Aorta (tissue), 5 donors: ENCODE measurements around the gene PTPRH. TPM values are rescaled to one million over a fixed set of nuclear protein-coding genes. Genes with fewer than 3 reads are reported as not detected.
A peak's percentile ranks its signal among the peaks of the same experiment; 100 is the strongest.
"Not testable (repeated sequence)": the region's sequence is repeated elsewhere in the genome, so short reads cannot be mapped to it uniquely, and the experiment has no call there.

Experiments
- ATAC-seq: fragments of 200-7000 bp; cut with Tn5 transposase; one replicate; pipeline ENCODE4 v1.9.1; 2022; ENCODE audit warnings: moderate library complexity; ENCODE audit not compliant: low FRiP score
- DNase-seq, 2 donors: peaks; one replicate each; pipeline ENCODE4 v3.0.0-alpha.2; 2020
- H3K27ac ChIP-seq, 2 donors: one replicate each; pipeline ENCODE4 v1.5.1; 2013; ENCODE audit warnings: low read length in 2 of 2, mild to moderate bottlenecking in 2 of 2, moderate library complexity in 2 of 2, control low read depth in 1 of 2, inconsistent platforms in 1 of 2, low read depth in 1 of 2
- H3K27me3 ChIP-seq, 2 donors: one replicate each; pipeline ENCODE4 v1.6.1; 2013; ENCODE audit warnings: control low read depth in 1 of 2, low read length in 1 of 2, mild to moderate bottlenecking in 1 of 2, moderate library complexity in 1 of 2; ENCODE audit not compliant: insufficient read depth in 2 of 2, control insufficient read depth in 1 of 2
- H3K36me3 ChIP-seq, 2 donors: one replicate each; pipeline ENCODE4 v1.6.1; 2013; ENCODE audit warnings: control low read depth in 1 of 2, low read length in 1 of 2, mild to moderate bottlenecking in 1 of 2; ENCODE audit not compliant: insufficient read depth in 2 of 2, control insufficient read depth in 1 of 2
- H3K4me1 ChIP-seq, 2 donors: one replicate each; pipeline ENCODE4 v1.6.1; 2013; ENCODE audit warnings: low read length in 2 of 2, control low read depth in 1 of 2, mild to moderate bottlenecking in 1 of 2, moderate library complexity in 1 of 2; ENCODE audit not compliant: insufficient read depth in 2 of 2, control insufficient read depth in 1 of 2
- H3K4me3 ChIP-seq, 2 donors: one replicate each; pipeline ENCODE4 v1.5.1; 2013; ENCODE audit warnings: low read length in 2 of 2, control low read depth in 1 of 2, mild to moderate bottlenecking in 1 of 2
- H3K9me3 ChIP-seq: one replicate; pipeline ENCODE4 v1.6.1; 2013; ENCODE audit warnings: mild to moderate bottlenecking, low read length; ENCODE audit not compliant: control insufficient read depth
- WGBS, 2 donors: extraction: QIAGEN DNeasy Blood & Tissue Kit; methylation state at CpG; one replicate each; pipeline ENCODE4 v1.1.7; 2013; 5-methylcytosine and 5-hydroxymethylcytosine counted together
- intact Hi-C, 2 donors: fragments of 100-400 bp; cut with DNase I; formaldehyde crosslinking; loops; one replicate each; pipeline versions ENCODE4 v1.14.2 to v1.15.0; 2022
- polyA plus RNA-seq, 2 donors: library from polyadenylated mRNA; stranded (reverse); fragments of 200-250 nt; gene quantifications; one replicate each; pipeline ENCODE4 v1.2.3, GENCODE V29; 2013
- total RNA-seq, 2 donors: library from RNA; stranded (reverse); fragmentation: NEBNext Ultra II Directional; extraction: Animal tissue kit (Norgen Biotek cat#: 25700); gene quantifications; one replicate each; pipeline ENCODE4 v1.2.1, GENCODE V29; 2021
- donor health status: healthy with polysubstance abuse.
- donor health status: Bipolar disorder and iron deficiency.
- donor health status: DM: no; HTN: no; CAD: no.
- donor health status: DM: no; HTN: no; CAD: no.
- donor health status: DM: yes; HTN: yes; CAD: no.

Gene PTPRH
- total and polyA plus RNA-seq, 4 donors: 0.03 to 7.5 (median 1.1) TPM

DNA sequence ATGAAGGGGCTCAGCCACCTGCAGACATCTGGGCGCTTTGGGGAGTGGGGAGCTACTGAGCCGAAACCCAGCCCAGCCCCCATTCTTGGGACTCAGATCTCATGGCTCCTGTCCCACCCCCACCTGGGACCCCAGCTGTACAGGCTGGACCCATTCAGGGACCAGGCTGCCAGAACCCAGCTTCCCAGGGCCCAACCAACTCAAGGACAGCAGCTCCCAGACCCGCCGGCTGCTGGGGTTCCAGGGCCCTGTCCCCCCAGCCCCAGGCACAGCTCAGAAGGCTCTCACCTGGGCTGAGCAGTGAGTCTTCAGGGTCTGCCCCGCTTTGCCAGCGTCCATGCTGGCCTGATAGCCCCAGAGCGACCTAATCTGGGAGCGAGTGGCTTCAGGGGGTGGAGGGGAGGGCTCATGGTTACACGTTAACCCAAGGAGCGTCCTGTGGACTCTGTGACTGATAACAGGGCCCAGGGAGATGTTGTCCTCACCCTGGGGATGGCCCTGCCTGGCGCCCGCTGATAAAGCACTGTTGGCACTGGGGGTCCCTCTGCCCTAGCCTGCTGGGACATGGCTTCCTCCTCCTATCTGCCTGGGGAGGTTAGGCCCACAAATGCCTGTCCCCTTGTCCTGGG, 19.2 kb upstream of the PTPRH start, which contains the start of gene TMEM86B:
Gene TMEM86B, minus strand, starts transcription at position 361 of the 629 bp plus-strand sequence. Its CDS starts 22 bp downstream, at position 339.
- Histone ChIP-seq H3K9me3 (no peaks in the 10 kb centered on the region), H3K4me1 (no peaks in the 10 kb centered on the region), H3K27ac (no peak within 1 kb of the TSS), H3K27me3 (no peaks in the 10 kb centered on the region), H3K36me3 (peaks cover 0 to 4% of the 10 kb centered on the region in 2 donors), H3K4me3 (no peak within 1 kb of the TSS)
- DNase-seq: no peak
- WGBS, 2 donors: 87% methylated on average over 12 of the region's 12 CpGs
- intact Hi-C loops: no loop called here
- ATAC-seq: no peak

DNA sequence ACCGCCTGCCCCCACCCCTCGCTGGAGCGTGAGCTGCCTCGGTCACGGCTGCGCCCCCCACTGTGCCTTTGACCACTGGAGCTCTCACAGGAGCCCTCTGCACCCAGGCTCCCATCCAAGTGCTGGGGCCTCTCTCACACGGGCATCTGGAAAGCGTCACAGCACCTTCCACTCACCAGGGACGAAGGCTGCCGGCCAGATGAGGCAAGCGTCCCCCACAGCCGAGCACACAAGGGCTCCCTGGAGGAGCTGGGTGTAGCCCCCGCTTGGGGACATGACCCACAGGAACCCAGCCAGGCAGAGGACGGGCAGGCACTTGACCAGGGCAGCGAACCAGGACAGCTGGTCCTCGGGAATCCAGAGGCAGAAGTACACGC, 18.7 kb upstream of the PTPRH start:
- H3K27me3 ChIP-seq: no peaks in the 10 kb centered on the region
- 55 to 67% methylated on average over 16 to 17 of the region's 17 CpGs for WGBS, 2 donors
- no peak for ATAC-seq
- H3K9me3 ChIP-seq: no peaks in the 10 kb centered on the region
- intact Hi-C loops: no loop called here
- no peak for DNase-seq
- H3K4me3 ChIP-seq: no peak overlapping the region
- peaks cover 0 to 4% of the 10 kb centered on the region in 2 donors for H3K36me3 ChIP-seq
- no peak overlapping the region for H3K27ac ChIP-seq
- no peaks in the 10 kb centered on the region for H3K4me1 ChIP-seq

DNA sequence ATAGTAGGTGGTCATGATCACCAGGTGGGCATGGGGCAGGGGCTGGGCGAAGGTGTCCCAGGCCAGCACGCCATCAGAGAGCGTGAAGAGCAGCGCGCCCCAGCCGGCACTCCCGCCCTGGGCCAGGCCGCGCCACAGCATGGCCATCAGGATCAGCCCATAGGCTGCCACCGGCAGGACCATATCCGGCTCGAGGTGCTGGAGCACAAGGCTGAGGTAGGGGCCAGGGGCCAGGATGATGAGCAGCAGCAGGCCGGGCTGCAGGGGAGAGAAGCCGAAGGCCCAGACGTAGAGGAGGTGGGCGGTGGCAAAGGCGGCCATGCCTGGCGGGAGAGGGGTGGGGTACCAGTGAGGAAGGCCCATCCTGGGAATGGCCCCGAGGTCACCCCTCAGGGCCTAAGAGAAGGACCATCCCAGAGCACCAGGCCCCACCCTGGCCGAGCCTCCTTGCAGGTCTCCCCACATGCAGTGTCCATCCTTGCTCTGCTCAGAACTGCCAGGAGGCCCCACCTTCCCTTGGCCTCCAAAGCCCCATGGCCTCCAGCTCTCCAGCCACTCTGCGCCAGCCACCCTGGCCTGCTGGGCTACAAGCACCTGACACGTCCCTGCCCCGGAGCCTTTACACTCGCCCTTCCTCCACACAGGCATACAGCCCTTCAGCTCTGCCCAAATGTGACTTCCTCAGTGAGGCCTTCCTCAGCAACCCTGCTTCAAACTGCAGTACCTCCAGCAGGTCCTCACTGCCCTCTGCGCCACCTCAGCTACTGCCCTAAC, 18.1 kb upstream of the PTPRH start:
- no peak overlapping the region for H3K27ac ChIP-seq
- ATAC-seq: peak; percentile 11
- WGBS, 2 donors: 86 to 90% methylated on average over 24 to 25 of the region's 25 CpGs

DNA sequence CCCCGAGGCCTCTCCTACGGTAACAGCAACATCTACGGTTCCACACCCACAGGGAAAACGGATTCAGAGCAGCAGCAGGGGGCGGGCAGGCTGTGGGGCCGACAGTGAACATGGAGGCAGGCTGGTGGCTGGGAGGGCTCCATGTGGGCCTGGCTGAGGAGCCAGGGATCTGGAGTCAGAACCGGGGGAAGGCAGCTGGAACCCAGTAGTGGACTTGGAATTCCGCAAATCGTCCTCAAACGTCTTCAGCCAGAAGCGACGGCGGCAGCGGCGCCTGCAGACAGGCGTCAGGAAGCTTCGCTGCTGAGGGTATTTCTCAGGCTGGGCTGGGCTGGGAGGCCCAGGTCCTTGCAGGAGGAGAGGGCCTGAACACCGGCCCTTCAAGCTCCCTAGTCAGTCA, 17.5 kb upstream of the PTPRH start:
- Histone ChIP-seq H3K4me1 (no peaks in the 10 kb centered on the region), H3K4me3 (no peak overlapping the region), H3K36me3 (peaks cover 0 to 2% of the 10 kb centered on the region in 2 donors), H3K9me3 (no peaks in the 10 kb centered on the region), H3K27me3 (no peaks in the 10 kb centered on the region), H3K27ac (no peak overlapping the region)
- ATAC-seq (no peak), DNase-seq (peak in 1 of 2 donors; percentile 25)
- WGBS, 2 donors: 79 to 83% methylated on average over 18 of the region's 18 CpGs
- intact Hi-C loops: no loop called here

More for the DNA sequence above, 18.1 kb upstream of the PTPRH start:
- Histone ChIP-seq H3K4me1 (no peaks in the 10 kb centered on the region), H3K27me3 (no peaks in the 10 kb centered on the region), H3K36me3 (peaks cover 0 to 4% of the 10 kb centered on the region in 2 donors), H3K4me3 (no peak overlapping the region), H3K9me3 (no peaks in the 10 kb centered on the region)
- peak in 1 of 2 donors; percentile 41 for DNase-seq
- intact Hi-C loops: no loop called here

DNA sequence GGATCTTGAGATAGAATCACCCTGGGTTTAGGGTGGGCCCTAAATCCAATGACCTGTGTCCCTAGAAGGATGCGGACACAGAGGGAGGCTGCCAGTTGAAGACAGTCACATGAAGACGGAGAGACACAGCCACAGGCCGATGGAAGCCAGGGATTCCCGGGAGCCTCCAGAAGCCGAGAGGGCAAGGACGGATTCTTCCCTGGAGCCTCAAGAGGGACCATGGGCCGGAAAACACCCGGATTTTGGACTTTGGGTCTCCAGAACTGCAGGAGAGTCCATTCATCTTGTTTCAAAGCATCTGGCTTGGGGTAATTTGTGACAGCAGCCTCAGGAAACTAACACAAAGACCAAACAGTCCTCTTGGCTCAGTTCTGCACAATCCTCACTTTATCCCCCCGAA, 17.0 kb upstream of the PTPRH start:
- Histone ChIP-seq H3K27me3 (no peaks in the 10 kb centered on the region), H3K36me3 (peaks cover 0 to 2% of the 10 kb centered on the region in 2 donors), H3K9me3 (no peaks in the 10 kb centered on the region), H3K4me3 (no peak overlapping the region), H3K27ac (no peak overlapping the region), H3K4me1 (no peaks in the 10 kb centered on the region)
- DNase-seq: peak in 1 of 2 donors; percentile 33
- 84 to 87% methylated on average over 9 of the region's 9 CpGs for WGBS, 2 donors
- intact Hi-C loops: no loop called here
- ATAC-seq: no peak

DNA sequence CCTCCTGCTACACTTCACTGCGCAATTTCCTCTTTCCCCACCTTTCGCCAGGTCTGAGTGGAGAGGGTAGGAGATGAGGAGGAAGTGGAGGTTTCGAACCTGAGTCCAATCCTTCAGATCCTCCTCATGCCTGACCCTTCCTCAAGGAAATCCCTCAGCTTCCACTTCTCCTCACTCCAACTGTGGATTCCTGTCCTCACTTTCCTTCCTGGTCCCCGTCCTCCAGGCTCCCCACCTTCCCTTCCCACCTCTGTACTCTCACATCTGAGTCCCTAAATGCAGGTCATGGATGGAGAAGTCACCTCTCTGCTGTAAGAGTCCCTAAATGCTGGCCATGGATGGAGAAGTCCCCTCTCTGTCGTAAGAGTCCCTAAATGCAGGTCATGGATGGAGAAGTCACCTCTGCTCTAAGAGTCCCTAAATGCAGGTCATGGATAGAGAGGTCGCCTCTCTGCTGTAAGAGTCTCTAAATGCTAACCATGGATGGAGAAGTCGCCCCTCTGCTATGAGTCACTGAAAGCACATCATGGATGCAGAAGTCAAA, 16.2 kb upstream of the PTPRH start:
- no peaks in the 10 kb centered on the region for H3K4me1 ChIP-seq
- no peaks in the 10 kb centered on the region for H3K27me3 ChIP-seq
- WGBS, 2 donors: 91 to 94% methylated on average over 7 of the region's 7 CpGs
- H3K27ac ChIP-seq: no peak overlapping the region
- H3K36me3 ChIP-seq: peaks cover 0 to 2% of the 10 kb centered on the region in 2 donors
- no peaks in the 10 kb centered on the region for H3K9me3 ChIP-seq
- ATAC-seq (no peak), DNase-seq (no peak)
- H3K4me3 ChIP-seq: no peak overlapping the region
- intact Hi-C loops: no loop called here

DNA sequence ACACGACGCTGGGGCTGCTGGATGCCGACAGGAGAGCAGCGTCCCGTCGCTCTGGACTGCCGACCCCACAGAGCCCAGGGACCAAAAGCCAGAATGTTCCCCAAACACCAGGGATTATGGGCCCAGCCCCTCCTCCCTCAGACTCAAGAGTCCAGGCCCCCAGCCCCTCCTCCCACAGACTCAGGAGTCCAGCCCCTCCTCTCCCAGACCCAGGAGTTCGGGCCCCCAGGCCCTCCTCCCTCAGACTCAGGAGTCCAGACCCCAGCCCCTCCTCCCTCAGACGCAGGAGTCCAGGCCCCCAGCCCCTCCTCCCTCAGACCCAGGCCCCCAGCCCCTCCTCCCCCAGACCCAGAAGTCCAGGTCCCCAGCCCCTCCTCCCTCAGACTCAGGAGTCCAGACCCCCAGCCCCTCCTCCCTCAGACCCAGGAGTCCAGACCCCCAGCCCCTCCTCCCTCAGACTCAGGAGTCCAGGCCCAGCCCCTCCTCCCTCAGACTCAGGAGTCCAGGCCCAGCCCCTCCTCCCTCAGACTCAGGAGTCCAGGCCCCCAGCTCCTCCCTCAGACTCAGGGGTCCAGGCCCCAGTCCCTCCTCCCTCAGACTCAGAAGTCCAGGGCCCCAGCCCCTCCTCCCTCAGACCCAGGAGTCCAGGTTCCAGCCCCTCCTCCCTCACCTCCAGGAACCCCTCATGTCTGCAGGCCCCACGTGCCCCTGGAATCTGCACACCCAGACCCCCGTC, 15.5 kb upstream of the PTPRH start:
- ATAC-seq, H3K9me3 ChIP-seq, H3K27ac ChIP-seq, intact Hi-C loops, H3K27me3 ChIP-seq, H3K4me3 ChIP-seq, H3K4me1 ChIP-seq, H3K36me3 ChIP-seq: not testable (repeated sequence)
- WGBS, 2 donors: 70 to 71% methylated on average over 11 of the region's 11 CpGs
- peak in 1 of 2 donors; percentile 26 for DNase-seq

DNA sequence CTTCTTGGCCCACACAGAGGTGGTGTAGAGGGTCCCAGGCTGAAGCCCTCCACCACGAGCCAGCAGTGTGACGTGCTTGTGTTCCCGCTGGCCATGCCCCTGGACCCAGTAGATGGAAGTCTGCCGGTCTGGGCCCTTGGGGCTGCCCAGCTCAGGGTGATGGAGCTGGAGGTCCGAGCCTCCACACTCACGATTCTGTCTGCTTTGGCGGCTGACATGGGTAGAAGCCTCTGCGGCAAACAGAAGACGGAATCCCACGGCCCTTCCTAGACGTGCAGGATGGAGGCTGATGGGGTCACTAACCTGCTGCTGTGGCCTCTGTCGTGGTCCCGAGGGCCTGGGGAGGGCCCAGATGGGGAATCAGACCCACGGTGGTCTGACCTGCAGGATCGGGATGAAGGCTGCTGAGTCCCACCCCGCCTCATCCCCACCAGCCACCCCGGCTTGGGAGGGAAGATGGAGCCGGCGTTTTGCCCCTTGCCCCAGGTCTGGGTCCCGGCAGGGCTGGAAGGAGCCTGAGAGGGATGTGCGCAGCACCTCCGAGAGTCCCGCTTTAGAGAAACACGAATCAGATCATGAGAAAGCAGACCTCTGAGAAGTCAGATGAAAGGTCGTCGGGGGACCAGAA, 14.9 kb upstream of the PTPRH start:
- intact Hi-C loops: no loop called here
- H3K4me1 ChIP-seq: no peaks in the 10 kb centered on the region
- WGBS, 2 donors: 77 to 81% methylated on average over 26 of the region's 26 CpGs

More for the DNA sequence above, 14.9 kb upstream of the PTPRH start:
- DNase-seq: peak in 1 of 2 donors; percentile 33
- no peaks in the 10 kb centered on the region for H3K9me3 ChIP-seq
- ATAC-seq: no peak
- no peak overlapping the region for H3K4me3 ChIP-seq
- H3K27ac ChIP-seq: no peak overlapping the region
- peaks cover 0 to 2% of the 10 kb centered on the region in 2 donors for H3K36me3 ChIP-seq
- no peaks in the 10 kb centered on the region for H3K27me3 ChIP-seq
